ENCODE measurements around the gene PIP4P1. TPM values are rescaled to one million over a fixed set of nuclear protein-coding genes. Genes with fewer than 3 reads are reported as not detected.

The PIP4P1 gene
- total and polyA plus RNA-seq, 10 of the 15 experiments (the other 5 are each of a cell fraction or from before 2014, with no cell fraction given): 19.1 to 47.4 (median 39.7) TPM

DNA sequence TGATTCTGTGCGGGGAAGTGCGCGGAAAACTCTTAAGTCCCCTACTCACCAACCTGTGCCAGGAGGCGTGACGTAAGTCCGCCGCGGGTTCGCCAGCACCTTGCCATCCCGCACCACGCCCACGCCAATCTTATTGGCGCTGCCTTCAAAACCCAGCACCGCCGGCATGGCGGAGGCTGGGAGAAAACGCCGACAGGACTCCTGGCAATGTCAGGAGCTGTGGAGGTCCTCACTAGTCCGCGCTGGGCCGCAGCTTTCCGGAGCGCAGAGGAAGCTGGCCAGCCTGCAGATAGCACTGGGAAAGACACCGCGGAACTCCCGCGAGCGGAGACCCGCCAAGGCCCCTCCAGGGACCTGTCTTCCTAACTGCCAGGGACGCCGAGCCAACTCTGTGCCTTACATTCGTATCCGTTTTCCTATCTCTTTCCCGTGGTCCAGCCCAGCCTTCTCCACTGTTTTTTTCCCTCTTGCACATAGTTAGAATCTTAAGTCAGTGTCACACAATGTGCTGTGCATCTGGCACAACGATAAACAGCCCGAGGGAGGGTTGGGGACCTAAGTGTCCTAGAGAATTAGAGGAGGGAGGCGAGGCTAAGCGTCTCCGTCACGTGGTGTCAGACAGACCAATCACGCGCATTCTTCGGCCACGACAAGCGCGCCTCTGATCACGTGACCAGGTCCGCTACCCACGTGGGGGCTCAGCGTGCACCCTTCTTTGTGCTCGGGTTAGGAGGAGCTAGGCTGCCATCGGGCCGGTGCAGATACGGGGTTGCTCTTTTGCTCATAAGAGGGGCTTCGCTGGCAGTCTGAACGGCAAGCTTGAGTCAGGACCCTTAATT, 6.5 kb downstream of the PIP4P1 start, which contains the start of the genes APEX1 and OSGEP (continued):
- TF ChIP-seq, protein P1, sequence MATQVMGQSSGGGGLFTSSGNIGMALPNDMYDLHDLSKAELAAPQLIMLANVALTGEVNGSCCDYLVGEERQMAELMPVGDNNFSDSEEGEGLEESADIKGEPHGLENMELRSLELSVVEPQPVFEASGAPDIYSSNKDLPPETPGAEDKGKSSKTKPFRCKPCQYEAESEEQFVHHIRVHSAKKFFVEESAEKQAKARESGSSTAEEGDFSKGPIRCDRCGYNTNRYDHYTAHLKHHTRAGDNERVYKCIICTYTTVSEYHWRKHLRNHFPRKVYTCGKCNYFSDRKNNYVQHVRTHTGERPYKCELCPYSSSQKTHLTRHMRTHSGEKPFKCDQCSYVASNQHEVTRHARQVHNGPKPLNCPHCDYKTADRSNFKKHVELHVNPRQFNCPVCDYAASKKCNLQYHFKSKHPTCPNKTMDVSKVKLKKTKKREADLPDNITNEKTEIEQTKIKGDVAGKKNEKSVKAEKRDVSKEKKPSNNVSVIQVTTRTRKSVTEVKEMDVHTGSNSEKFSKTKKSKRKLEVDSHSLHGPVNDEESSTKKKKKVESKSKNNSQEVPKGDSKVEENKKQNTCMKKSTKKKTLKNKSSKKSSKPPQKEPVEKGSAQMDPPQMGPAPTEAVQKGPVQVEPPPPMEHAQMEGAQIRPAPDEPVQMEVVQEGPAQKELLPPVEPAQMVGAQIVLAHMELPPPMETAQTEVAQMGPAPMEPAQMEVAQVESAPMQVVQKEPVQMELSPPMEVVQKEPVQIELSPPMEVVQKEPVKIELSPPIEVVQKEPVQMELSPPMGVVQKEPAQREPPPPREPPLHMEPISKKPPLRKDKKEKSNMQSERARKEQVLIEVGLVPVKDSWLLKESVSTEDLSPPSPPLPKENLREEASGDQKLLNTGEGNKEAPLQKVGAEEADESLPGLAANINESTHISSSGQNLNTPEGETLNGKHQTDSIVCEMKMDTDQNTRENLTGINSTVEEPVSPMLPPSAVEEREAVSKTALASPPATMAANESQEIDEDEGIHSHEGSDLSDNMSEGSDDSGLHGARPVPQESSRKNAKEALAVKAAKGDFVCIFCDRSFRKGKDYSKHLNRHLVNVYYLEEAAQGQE (IDR thresholded peaks at IDR 0.05; ENCODE audit: low read depth, low read length): no peak
- TF ChIP-seq TAF1 (IDR thresholded peaks at IDR 0.05; ENCODE audit: borderline replicate concordance, low read depth, low read length): peak; percentile 86
- peak; percentile 99 for TF ChIP-seq RELA (IDR thresholded peaks at IDR 0.05; ENCODE audit: borderline replicate concordance, partially characterized antibody)
- peak; percentile 79 for TF ChIP-seq CREB1 (IDR thresholded peaks at IDR 0.05; ENCODE audit: low read depth)
- TF ChIP-seq BHLHE40 (IDR thresholded peaks at IDR 0.05; ENCODE audit: borderline replicate concordance in 1 of 2, low read depth in 2 of 2, low read length in 1 of 2): peak; percentile 78 to 99
- TF ChIP-seq ZNF207 (IDR thresholded peaks at IDR 0.05; ENCODE audit: borderline replicate concordance): no peak; the same call in none of the 2 replicates
- 0 out of 2 replicates have a peak, but pooled peaks have one; percentile 36 for TF ChIP-seq PAX8 (IDR thresholded peaks at IDR 0.05)
- TF ChIP-seq HDGF (IDR thresholded peaks at IDR 0.05): peak; percentile 67; the same call in 1 of the 2 replicates
- peak; percentile 84 for TF ChIP-seq FOXK2 (IDR thresholded peaks at IDR 0.05)
- peak; percentile 22 for TF ChIP-seq BACH1 (IDR thresholded peaks at IDR 0.05; ENCODE audit: borderline replicate concordance)
- no peak for TF ChIP-seq BCL3 (IDR thresholded peaks at IDR 0.05; ENCODE audit: borderline replicate concordance, insufficient read depth, low read depth, low read length, poor library complexity, severe bottlenecking)
- TF ChIP-seq KLF5 (IDR thresholded peaks at IDR 0.05; ENCODE audit: partially characterized antibody): peak; percentile 53
- TF ChIP-seq SUPT20H (IDR thresholded peaks at IDR 0.05; ENCODE audit: borderline replicate concordance, control insufficient read depth, low read depth, low read length): no peak
